ENCODE data around the gene TBC1D16. TPM values are rescaled to one million over a fixed set of nuclear protein-coding genes. Genes with fewer than 3 reads are reported as not detected.
A peak's percentile ranks its signal among the peaks of the same experiment; 100 is the strongest.

TBC1D16 gene
- total RNA-seq (2022) (31.2 and 35.9 TPM in 2 replicates), Bru-seq, nascent RNA (percentile 58 among the genes with signal in this experiment), BruChase-seq, experiment 1, labeled RNA remaining after a 6-hour chase (percentile 75 among the genes with signal in this experiment), BruChase-seq, experiment 2, labeled RNA remaining after a 2-hour chase (percentile 69 among the genes with signal in this experiment)
- long read RNA-seq, partial matches to known transcripts: 0 of 16 reads
- long read RNA-seq, other reads (novel, unspliced or antisense): 16 of 16 reads

- no TSS peak for BruUV-seq (replicated peaks)
- CTCF ChIA-PET: no interaction called here
- Mint-ChIP-seq H3K36me3 (ENCODE audit: insufficient read depth, unreplicated experiment) (peaks cover 33% of the 10 kb centered on the region), H3K4me1 (ENCODE audit: low read depth, unreplicated experiment) (peaks cover 27% of the 10 kb centered on the region), H3K4me3 (ENCODE audit: low read depth, unreplicated experiment) (peak within 1 kb of the TSS; percentile 81), H3K27me3 (ENCODE audit: unreplicated experiment) (no peaks in the 10 kb centered on the region), H3K9me3 (ENCODE audit: low read depth, unreplicated experiment) (no peaks in the 10 kb centered on the region), H3K27ac (ENCODE audit: unreplicated experiment) (peak within 1 kb of the TSS; percentile 90)
- no peak for DNase-seq
- intact Hi-C loops (cut with micrococcal nuclease; ENCODE audit: unreplicated experiment): no loop called here
- TF ChIP-seq CTCF (IDR thresholded peaks at IDR 0.05; ENCODE audit: unreplicated experiment): no peak
Observed at GRCh38 chr17:80035687-80035936, at the start of gene TBC1D16. Gene TBC1D16, minus strand, starts transcription at chr17:80035872. Its CDS starts 22,325 bp downstream, at chr17:80013547.

GRCh38 chr17:80084773-80085172, 49.1 kb upstream of the TBC1D16 start:
- intact Hi-C loops (cut with micrococcal nuclease; ENCODE audit: unreplicated experiment): no loop called here
- Mint-ChIP-seq H3K27ac (ENCODE audit: unreplicated experiment) (no peak overlapping the region), H3K36me3 (ENCODE audit: insufficient read depth, unreplicated experiment) (peaks cover 5% of the 10 kb centered on the region), H3K4me1 (ENCODE audit: low read depth, unreplicated experiment) (no peaks in the 10 kb centered on the region), H3K27me3 (ENCODE audit: unreplicated experiment) (peaks cover 31% of the 10 kb centered on the region), H3K9me3 (ENCODE audit: low read depth, unreplicated experiment) (no peaks in the 10 kb centered on the region), H3K4me3 (ENCODE audit: low read depth, unreplicated experiment) (no peak overlapping the region)
- CTCF ChIA-PET: no interaction called here
- DNase-seq: no peak
- TF ChIP-seq CTCF (IDR thresholded peaks at IDR 0.05; ENCODE audit: unreplicated experiment): no peak
- no TSS peak for BruUV-seq (replicated peaks)

GRCh38 chr17:80083136-80083661, 47.5 kb upstream of the TBC1D16 start:
- intact Hi-C loops (cut with micrococcal nuclease; ENCODE audit: unreplicated experiment): loop anchor here (2.0 kb wide), 1 partner anchor 170 kb away; no protein-coding TSS in a partner anchor
- no peak for TF ChIP-seq CTCF (IDR thresholded peaks at IDR 0.05; ENCODE audit: unreplicated experiment)
- Mint-ChIP-seq H3K4me3 (ENCODE audit: low read depth, unreplicated experiment) (no peak overlapping the region), H3K4me1 (ENCODE audit: low read depth, unreplicated experiment) (no peaks in the 10 kb centered on the region), H3K36me3 (ENCODE audit: insufficient read depth, unreplicated experiment) (peaks cover 5% of the 10 kb centered on the region), H3K27ac (ENCODE audit: unreplicated experiment) (no peak overlapping the region), H3K9me3 (ENCODE audit: low read depth, unreplicated experiment) (no peaks in the 10 kb centered on the region), H3K27me3 (ENCODE audit: unreplicated experiment) (peaks cover 31% of the 10 kb centered on the region)
- no peak for DNase-seq
- CTCF ChIA-PET: interaction anchor here (0.7 to 2.1 kb wide), 3 partner anchors 14 to 75 kb away, joined by 3 to 9 read pairs (median 5); no protein-coding TSS in a partner anchor
- no TSS peak for BruUV-seq (replicated peaks)

GRCh38 chr17:80082403-80083135, 46.9 kb upstream of the TBC1D16 start:
- H3K36me3 Mint-ChIP-seq (ENCODE audit: insufficient read depth, unreplicated experiment): peaks cover 5% of the 10 kb centered on the region
- no peak overlapping the region for H3K4me3 Mint-ChIP-seq (ENCODE audit: low read depth, unreplicated experiment)
- CTCF ChIA-PET: interaction anchor here (0.7 to 2.1 kb wide), 3 partner anchors 14 to 74 kb away, joined by 3 to 9 read pairs (median 5); no protein-coding TSS in a partner anchor
- peak; percentile 69 for TF ChIP-seq CTCF (IDR thresholded peaks at IDR 0.05; ENCODE audit: unreplicated experiment)
- no peaks in the 10 kb centered on the region for H3K4me1 Mint-ChIP-seq (ENCODE audit: low read depth, unreplicated experiment)
- H3K9me3 Mint-ChIP-seq (ENCODE audit: low read depth, unreplicated experiment): no peaks in the 10 kb centered on the region
- intact Hi-C loops (cut with micrococcal nuclease; ENCODE audit: unreplicated experiment): loop anchor here (2.0 kb wide), 1 partner anchor 170 kb away; no protein-coding TSS in a partner anchor
- H3K27ac Mint-ChIP-seq (ENCODE audit: unreplicated experiment): no peak overlapping the region
- BruUV-seq (replicated peaks): no TSS peak
- H3K27me3 Mint-ChIP-seq (ENCODE audit: unreplicated experiment): peaks cover 31% of the 10 kb centered on the region
- peak; percentile 68 for DNase-seq
